Upper lobe of left lung (tissue), 6 donors: Measurements from ENCODE around the gene COPS6. TPM values are rescaled to one million over a fixed set of nuclear protein-coding genes. Genes with fewer than 3 reads are reported as not detected.
A peak's percentile ranks its signal among the peaks of the same experiment; 100 is the strongest.

Source experiments
- ATAC-seq, 2 donors: fragments of 200-7000 bp; cut with Tn5 transposase; one replicate each; pipeline ENCODE4 v1.9.1; 2022; ENCODE audit warnings: mild to moderate bottlenecking in 2 of 2, moderate library complexity in 2 of 2; ENCODE audit not compliant: low FRiP score in 2 of 2
- DNase-seq, 2 donors: peaks; one replicate each; pipeline ENCODE4 v3.0.0-alpha.2; 2019 to 2020
- H3K27ac ChIP-seq, 4 donors: fragments of 200-600 bp; sonication (generic); one replicate each; pipeline ENCODE4 v1.5.1; 2016 to 2019
- H3K27me3 ChIP-seq, 4 donors: fragments of 200-600 bp; sonication (generic); one replicate each; pipeline ENCODE4 v1.5.1; 2017 to 2019
- H3K36me3 ChIP-seq, 4 donors: fragments of 200-600 bp; sonication (generic); one replicate each; pipeline ENCODE4 v1.5.1; 2016 to 2019
- H3K4me1 ChIP-seq, 4 donors: fragments of 200-600 bp; sonication (generic); one replicate each; pipeline ENCODE4 v1.5.1; 2018 to 2019
- H3K4me3 ChIP-seq, 4 donors: fragments of 200-600 bp; sonication (generic); one replicate each; pipeline ENCODE4 v1.5.1; 2017 to 2019; ENCODE audit warnings: mild to moderate bottlenecking in 2 of 4, moderate library complexity in 1 of 4
- H3K9me3 ChIP-seq, 4 donors: fragments of 200-600 bp; sonication (generic); one replicate each; pipeline ENCODE4 v1.5.1; 2018 to 2019
- EP300 ChIP-seq, 4 donors: sonication (generic); formaldehyde crosslinking; IDR thresholded peaks; one replicate each; pipeline ENCODE4 v1.5.1; 2017; ENCODE audit warnings: antibody characterized with exemption in 4 of 4, control low read depth in 2 of 4
- POLR2A ChIP-seq, 4 donors: fragments of 450-650 bp; IDR thresholded peaks; one replicate each; pipeline ENCODE4 v1.5.1; 2016 to 2017; ENCODE audit warnings: antibody characterized with exemption in 4 of 4, mild to moderate bottlenecking in 2 of 4
- POLR2AphosphoS5 ChIP-seq, 2 donors: sonication (generic); formaldehyde crosslinking; IDR thresholded peaks; one replicate each; pipeline ENCODE4 v1.5.1; 2017; ENCODE audit warnings: antibody characterized with exemption in 2 of 2
- WGBS, 2 donors: methylation state at CpG; one replicate each; pipeline ENCODE4 v1.1.5; 2017 to 2018; 5-methylcytosine and 5-hydroxymethylcytosine counted together
- total RNA-seq, 6 donors: library from RNA; depleted of rRNA in 4 of 6; stranded (reverse); fragments of >200 nt in 4 of 6; gene quantifications; one replicate each; pipeline versions ENCODE4 v1.1.0 to v1.2.1, GENCODE V29; 2016 to 2021
- TF ChIP-seq, protein P1 (sequence below), 6 experiments: fragments of 450-650 bp in 4 of 6; fragments of 200-600 bp in 2 of 6; sonication (generic) in 2 of 6; IDR thresholded peaks; one replicate each; pipeline ENCODE4 v1.5.1; 2016 to 2019; ENCODE audit warnings: antibody characterized with exemption in 6 of 6
- donor health status: DM: no; HTN: no; CAD: no; lungs with moderate emphysema.
- donor health status: DM: no; HTN: yes; CAD: no; lungs with severe emphysema.

Gene COPS6
- total RNA-seq, 6 donors from 2014 or later, result 23.4 to 217 (median 53.9) TPM

DNA sequence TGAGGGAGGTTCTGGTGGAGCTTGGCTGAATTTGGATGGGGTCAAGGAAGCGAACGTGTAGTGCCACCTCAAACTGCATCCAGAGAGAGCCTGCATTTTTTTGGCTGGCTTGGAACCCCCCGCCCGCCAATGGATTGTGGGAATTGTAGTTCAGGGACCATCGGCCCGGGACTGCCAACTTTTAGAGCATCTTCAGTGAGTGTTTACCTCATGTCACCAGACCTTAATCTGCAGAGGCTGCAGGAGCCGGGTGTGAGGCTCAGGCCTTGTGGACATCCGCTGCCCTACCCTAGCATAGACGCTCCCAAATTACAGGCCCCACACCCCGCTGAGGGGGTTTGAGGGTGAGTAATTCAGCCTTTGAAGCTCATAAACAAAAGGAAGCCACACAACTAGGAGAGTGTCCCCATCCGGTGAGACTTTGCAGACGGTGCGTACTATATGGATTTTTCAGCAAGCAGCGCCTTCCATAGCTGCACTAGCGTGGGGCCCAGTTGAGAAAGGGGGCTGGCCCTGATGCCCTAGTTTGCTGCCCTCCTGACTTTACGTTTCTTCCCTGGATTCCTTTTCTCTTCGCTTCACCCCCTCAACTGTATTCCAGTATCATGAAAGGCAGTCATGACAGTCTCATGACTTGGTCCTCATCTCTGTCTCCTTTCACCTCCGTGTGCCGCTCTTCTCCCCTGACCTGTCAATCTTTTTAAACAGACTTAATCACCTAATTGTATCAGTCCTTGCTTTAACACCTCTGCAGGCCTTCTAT lies 31.4 kb downstream of the COPS6 start:
- DNase-seq (peak in 1 of 2 donors; percentile 41), ATAC-seq (peak; percentile 67 to 84)
- TF ChIP-seq, protein P1, sequence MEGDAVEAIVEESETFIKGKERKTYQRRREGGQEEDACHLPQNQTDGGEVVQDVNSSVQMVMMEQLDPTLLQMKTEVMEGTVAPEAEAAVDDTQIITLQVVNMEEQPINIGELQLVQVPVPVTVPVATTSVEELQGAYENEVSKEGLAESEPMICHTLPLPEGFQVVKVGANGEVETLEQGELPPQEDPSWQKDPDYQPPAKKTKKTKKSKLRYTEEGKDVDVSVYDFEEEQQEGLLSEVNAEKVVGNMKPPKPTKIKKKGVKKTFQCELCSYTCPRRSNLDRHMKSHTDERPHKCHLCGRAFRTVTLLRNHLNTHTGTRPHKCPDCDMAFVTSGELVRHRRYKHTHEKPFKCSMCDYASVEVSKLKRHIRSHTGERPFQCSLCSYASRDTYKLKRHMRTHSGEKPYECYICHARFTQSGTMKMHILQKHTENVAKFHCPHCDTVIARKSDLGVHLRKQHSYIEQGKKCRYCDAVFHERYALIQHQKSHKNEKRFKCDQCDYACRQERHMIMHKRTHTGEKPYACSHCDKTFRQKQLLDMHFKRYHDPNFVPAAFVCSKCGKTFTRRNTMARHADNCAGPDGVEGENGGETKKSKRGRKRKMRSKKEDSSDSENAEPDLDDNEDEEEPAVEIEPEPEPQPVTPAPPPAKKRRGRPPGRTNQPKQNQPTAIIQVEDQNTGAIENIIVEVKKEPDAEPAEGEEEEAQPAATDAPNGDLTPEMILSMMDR (IDR thresholded peaks at IDR 0.05), result no peak
- TF ChIP-seq POLR2AphosphoS5 (IDR thresholded peaks at IDR 0.05), result no peak
- TF ChIP-seq POLR2A (IDR thresholded peaks at IDR 0.05), result no peak
- no peak for TF ChIP-seq EP300 (IDR thresholded peaks at IDR 0.05)
- Histone ChIP-seq H3K36me3 (peaks cover 0 to 6% (median 0%) of the 10 kb centered on the region in 4 donors), H3K4me1 (peaks cover 16 to 31% (median 17%) of the 10 kb centered on the region in 4 donors), H3K27ac (peak overlapping the region; percentile 79 to 89 (median 86)), H3K9me3 (no peaks in the 10 kb centered on the region), H3K27me3 (no peaks in the 10 kb centered on the region), H3K4me3 (peak overlapping the region; percentile 42 to 91 (median 68))
- 25 to 44% methylated on average over 11 to 19 of the region's 19 CpGs for WGBS, 2 donors

DNA sequence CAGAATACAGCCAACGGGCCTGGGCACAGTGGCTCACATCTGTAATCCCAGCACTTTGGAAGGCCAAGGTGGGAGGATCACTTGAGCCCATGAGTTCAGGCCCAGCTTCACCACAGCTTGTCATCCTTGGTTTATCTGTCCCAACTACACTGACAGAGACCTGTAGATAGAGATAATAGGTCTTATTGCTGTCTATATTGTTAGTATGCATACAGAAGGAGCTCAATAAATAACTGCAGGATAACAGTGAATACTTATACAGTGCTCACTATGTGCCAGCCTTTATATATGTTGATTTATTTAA lies 31.9 kb downstream of the COPS6 start:
- TF ChIP-seq EP300 (IDR thresholded peaks at IDR 0.05) (no peak), POLR2A (IDR thresholded peaks at IDR 0.05) (no peak), POLR2AphosphoS5 (IDR thresholded peaks at IDR 0.05) (no peak)
- TF ChIP-seq, protein P1 (IDR thresholded peaks at IDR 0.05), result no peak
- H3K9me3 ChIP-seq, result no peaks in the 10 kb centered on the region
- WGBS, 2 donors, result 12 to 36% methylated on average over 1 of the region's 1 CpG
- H3K27me3 ChIP-seq, result no peaks in the 10 kb centered on the region
- peak overlapping the region; percentile 79 to 89 (median 86) for H3K27ac ChIP-seq
- DNase-seq (no peak), ATAC-seq (no peak)
- peaks cover 0 to 6% (median 0%) of the 10 kb centered on the region in 4 donors for H3K36me3 ChIP-seq
- H3K4me1 ChIP-seq, result peaks cover 17 to 37% (median 19%) of the 10 kb centered on the region in 4 donors
- peak overlapping the region in 1 of 4 donors; percentile 91 for H3K4me3 ChIP-seq

DNA sequence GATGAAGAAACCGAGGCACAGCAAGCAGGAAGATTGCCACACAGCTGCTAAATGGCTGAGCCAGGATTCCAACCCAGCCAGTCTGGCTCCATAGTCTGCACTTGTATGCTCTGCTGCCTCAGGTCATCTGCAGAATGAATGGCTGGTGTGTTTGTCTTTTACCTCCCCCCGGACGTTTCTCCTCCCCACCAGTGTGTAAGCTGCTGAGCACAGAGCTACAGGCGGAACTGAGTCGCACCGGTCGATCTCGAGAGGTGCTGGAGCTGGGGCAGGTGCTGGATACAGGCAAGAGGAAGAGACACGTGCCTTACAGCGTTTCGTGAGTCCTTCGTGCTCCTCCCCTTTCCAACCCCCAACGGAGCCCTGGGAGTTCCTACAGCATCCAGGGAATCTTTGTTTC lies 33.3 kb downstream of the COPS6 start:
- Histone ChIP-seq H3K4me1 (peaks cover 23 to 44% (median 26%) of the 10 kb centered on the region in 4 donors), H3K27ac (no peak overlapping the region), H3K9me3 (no peaks in the 10 kb centered on the region), H3K36me3 (peaks cover 0 to 6% (median 0%) of the 10 kb centered on the region in 4 donors), H3K4me3 (no peak overlapping the region), H3K27me3 (no peaks in the 10 kb centered on the region)
- ATAC-seq (no peak), DNase-seq (no peak)
- WGBS, 2 donors, result 73 to 83% methylated on average over 13 of the region's 13 CpGs
- TF ChIP-seq POLR2AphosphoS5 (IDR thresholded peaks at IDR 0.05) (no peak), POLR2A (IDR thresholded peaks at IDR 0.05) (no peak), EP300 (IDR thresholded peaks at IDR 0.05) (no peak)
- TF ChIP-seq, protein P1 (IDR thresholded peaks at IDR 0.05), result no peak

DNA sequence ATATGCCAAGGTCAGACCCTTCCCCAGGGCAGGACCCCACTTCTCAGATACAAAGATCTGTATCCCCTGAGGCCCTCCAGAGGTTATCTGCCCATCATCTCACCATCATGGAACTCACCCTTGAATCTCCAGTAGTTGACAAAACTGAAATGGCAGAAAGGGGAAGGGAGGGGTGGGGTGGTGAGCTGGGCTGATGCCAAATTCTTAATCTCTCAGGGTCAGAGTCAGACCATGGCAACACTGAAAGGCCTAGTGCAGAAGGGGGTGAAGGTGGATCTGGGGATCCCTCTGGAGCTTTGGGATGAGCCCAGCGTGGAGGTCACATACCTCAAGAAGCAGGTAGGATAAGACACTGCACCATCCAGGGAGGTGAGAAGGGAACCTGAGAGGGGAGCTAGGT lies 33.8 kb downstream of the COPS6 start:
- H3K4me1 ChIP-seq, result peaks cover 23 to 45% (median 27%) of the 10 kb centered on the region in 4 donors
- H3K36me3 ChIP-seq, result peaks cover 0 to 6% (median 0%) of the 10 kb centered on the region in 4 donors
- no peak for TF ChIP-seq POLR2AphosphoS5 (IDR thresholded peaks at IDR 0.05)
- TF ChIP-seq EP300 (IDR thresholded peaks at IDR 0.05), result no peak
- TF ChIP-seq POLR2A (IDR thresholded peaks at IDR 0.05), result no peak
- TF ChIP-seq, protein P1 (IDR thresholded peaks at IDR 0.05), result no peak
- no peak overlapping the region for H3K4me3 ChIP-seq
- H3K9me3 ChIP-seq, result no peaks in the 10 kb centered on the region
- no peaks in the 10 kb centered on the region for H3K27me3 ChIP-seq
- no peak for DNase-seq
- 83 to 100% methylated on average over 1 of the region's 1 CpG for WGBS, 2 donors
- no peak overlapping the region for H3K27ac ChIP-seq
- ATAC-seq, result no peak
